ENCODE results near the gene ZNF716. TPM values are rescaled to one million over a fixed set of nuclear protein-coding genes. Genes with fewer than 3 reads are reported as not detected.
"Not testable (repeated sequence)": the region's sequence is repeated elsewhere in the genome, so short reads cannot be mapped to it uniquely, and the experiment has no call there.

ZNF716 gene
- polyA plus RNA-seq, 1 of the 3 experiments (the other 2 are of a cell fraction) = not detected

- no peaks in the 10 kb centered on the region; the same call in 1 of the 2 replicates for H3K9me2 ChIP-seq
- H3K9me3 ChIP-seq = peaks cover 3% of the 10 kb centered on the region; the same call in 1 of the 2 replicates
- H2AFZ ChIP-seq (ENCODE audit: low read depth) = no peak overlapping the region
- no peaks in the 10 kb centered on the region for H3K36me3 ChIP-seq (replicated peaks in 1 of 2; ENCODE audit: control insufficient read depth in 1 of 2, insufficient read depth in 2 of 2, low read length in 1 of 2)
- no peaks in the 10 kb centered on the region for H3F3A ChIP-seq (replicated peaks; ENCODE audit: insufficient read depth)
- WGBS (ENCODE audit: low lambda C conversion rate) = 1% methylated on average over 5 of the region's 7 CpGs
- POLR2A ChIA-PET = no interaction called here
- no peak for TF ChIP-seq JUND (IDR thresholded peaks at IDR 0.05)
- no peak for TF ChIP-seq TEAD4 (IDR thresholded peaks at IDR 0.05; ENCODE audit: borderline replicate concordance, insufficient read depth)
- no peak for TF ChIP-seq GATA2 (CRISPR knock-in tag; IDR thresholded peaks at IDR 0.05)
- TF ChIP-seq USF1 (IDR thresholded peaks at IDR 0.05; ENCODE audit: borderline replicate concordance, low read depth) = no peak
- no peak for TF ChIP-seq EZH2phosphoT487 (IDR thresholded peaks at IDR 0.05; ENCODE audit: borderline replicate concordance, low read depth)
- no peak for TF ChIP-seq MEF2A (IDR thresholded peaks at IDR 0.05; ENCODE audit: borderline replicate concordance, low read depth)
- TF ChIP-seq NFIC (IDR thresholded peaks at IDR 0.05; ENCODE audit: borderline replicate concordance) = no peak
- no peak for TF ChIP-seq REST (IDR thresholded peaks at IDR 0.05; ENCODE audit: low read depth, low read length)
- no peak for TF ChIP-seq PBX3 (IDR thresholded peaks at IDR 0.05)
- H3K4me2 ChIP-seq = no peak overlapping the region
- no peak overlapping the region for H3K9ac ChIP-seq
- no peak overlapping the region for H3K4me3 ChIP-seq (ENCODE audit: low read depth in 2 of 2, low read length in 1 of 2)
- CTCF ChIA-PET = no interaction called here
- H3K27me3 ChIP-seq (ENCODE audit: insufficient read depth) = no peaks in the 10 kb centered on the region
- no peaks in the 10 kb centered on the region for H3K79me2 ChIP-seq (ENCODE audit: insufficient read depth)
- no peaks in the 10 kb centered on the region for H4K20me1 ChIP-seq (ENCODE audit: insufficient read depth)
- no peaks in the 10 kb centered on the region for H3K4me1 ChIP-seq (ENCODE audit: control insufficient read depth in 1 of 2, insufficient read depth in 2 of 2, low read depth in 1 of 2, low read length in 1 of 2)
- DNase-seq = no peak
- no peak overlapping the region for H3K27ac ChIP-seq (ENCODE audit: low read depth in 2 of 2, low read length in 1 of 2)
These were observed 11.7 kb upstream of the ZNF716 start for GRCh38 chr7:57438244-57438643.

- Histone ChIP-seq H3K27ac (ENCODE audit: low read depth in 2 of 2, low read length in 1 of 2) (no peak overlapping the region), H3K9ac (no peak overlapping the region), H2AFZ (ENCODE audit: low read depth) (no peak overlapping the region), H3K4me1 (ENCODE audit: control insufficient read depth in 1 of 2, insufficient read depth in 2 of 2, low read depth in 1 of 2, low read length in 1 of 2) (no peaks in the 10 kb centered on the region), H4K20me1 (ENCODE audit: insufficient read depth) (no peaks in the 10 kb centered on the region), H3F3A (replicated peaks; ENCODE audit: insufficient read depth) (no peaks in the 10 kb centered on the region), H3K36me3 (replicated peaks in 1 of 2; ENCODE audit: control insufficient read depth in 1 of 2, insufficient read depth in 2 of 2, low read length in 1 of 2) (no peaks in the 10 kb centered on the region), H3K79me2 (ENCODE audit: insufficient read depth) (no peaks in the 10 kb centered on the region), H3K27me3 (ENCODE audit: insufficient read depth) (no peaks in the 10 kb centered on the region), H3K9me3 (no peaks in the 10 kb centered on the region), H3K4me2 (no peak overlapping the region), H3K9me2 (no peaks in the 10 kb centered on the region), H3K4me3 (ENCODE audit: low read depth in 2 of 2, low read length in 1 of 2) (no peak overlapping the region)
- DNase-seq = no peak
- CTCF ChIA-PET = no interaction called here
- POLR2A ChIA-PET = no interaction called here
- TF ChIP-seq FOSL2 (IDR thresholded peaks at IDR 0.05; ENCODE audit: borderline replicate concordance, low read depth) = no peak
- TF ChIP-seq EZH2phosphoT487 (IDR thresholded peaks at IDR 0.05; ENCODE audit: borderline replicate concordance, low read depth) = no peak
- TF ChIP-seq GATA2 (CRISPR knock-in tag; IDR thresholded peaks at IDR 0.05) = no peak
- TF ChIP-seq ELF1 (IDR thresholded peaks at IDR 0.05) = no peak
- no peak for TF ChIP-seq NFIC (IDR thresholded peaks at IDR 0.05; ENCODE audit: borderline replicate concordance)
- no peak for TF ChIP-seq USF1 (IDR thresholded peaks at IDR 0.05; ENCODE audit: borderline replicate concordance, low read depth)
- TF ChIP-seq CHD2 (IDR thresholded peaks at IDR 0.05; ENCODE audit: low read length, partially characterized antibody) = no peak
- no peak for TF ChIP-seq RCOR1 (IDR thresholded peaks at IDR 0.05; ENCODE audit: low read length)
- no peak for TF ChIP-seq SMC3 (IDR thresholded peaks at IDR 0.05; ENCODE audit: low read depth, low read length)
These were observed 6.4 kb upstream of the ZNF716 start for GRCh38 chr7:57443567-57443966.

- CTCF ChIA-PET = not testable (repeated sequence)
These were observed 19.3 kb downstream of the ZNF716 start for GRCh38 chr7:57469186-57469828.

More at GRCh38 chr7:57469186-57469828, 19.3 kb downstream of the ZNF716 start:
- H4K20me1 ChIP-seq (ENCODE audit: insufficient read depth); H3K27ac ChIP-seq (ENCODE audit: low read depth in 2 of 2, low read length in 1 of 2); H3K4me3 ChIP-seq (ENCODE audit: low read depth in 2 of 2, low read length in 1 of 2); H3K4me2 ChIP-seq; H2AFZ ChIP-seq (ENCODE audit: low read depth); H3K79me2 ChIP-seq (ENCODE audit: insufficient read depth); DNase-seq; H3F3A ChIP-seq (replicated peaks; ENCODE audit: insufficient read depth); H3K9me2 ChIP-seq; H3K9ac ChIP-seq; H3K36me3 ChIP-seq (replicated peaks in 1 of 2; ENCODE audit: control insufficient read depth in 1 of 2, insufficient read depth in 2 of 2, low read length in 1 of 2); POLR2A ChIA-PET; H3K27me3 ChIP-seq (ENCODE audit: insufficient read depth); H3K4me1 ChIP-seq (ENCODE audit: control insufficient read depth in 1 of 2, insufficient read depth in 2 of 2, low read depth in 1 of 2, low read length in 1 of 2): not testable (repeated sequence)
- WGBS (ENCODE audit: low lambda C conversion rate) = 6% methylated on average over 3 of the region's 3 CpGs
- peaks cover 67% of the 10 kb centered on the region for H3K9me3 ChIP-seq

Data from SK-N-SH (cell line).